Islet of Langerhans (tissue), 1 donor: Measurements from ENCODE around the gene CNTN6.

ENCODE experiments used
- FAIRE-seq: peaks from one replicate; lab custom pipeline; 2011; peaks lifted over from hg19 to GRCh38; lab: Jason Lieb, UNC

CNTN6 gene

GRCh38 chr3:1423566-1424089 lies 330.8 kb downstream of the CNTN6 start:
- FAIRE-seq = no peak

GRCh38 chr3:1439395-1439794 lies 346.6 kb downstream of the CNTN6 start:
- FAIRE-seq = no peak

GRCh38 chr3:1442271-1442670 lies 349.4 kb downstream of the CNTN6 start:
- no peak for FAIRE-seq

- FAIRE-seq = no peak
Observed at GRCh38 chr3:1444195-1444594, 351.4 kb downstream of the CNTN6 start.

GRCh38 chr3:1446531-1446930 lies 353.7 kb downstream of the CNTN6 start:
- no peak for FAIRE-seq

- FAIRE-seq = no peak
Observed at GRCh38 chr3:1447452-1447851, 354.6 kb downstream of the CNTN6 start.

- FAIRE-seq = peak; percentile 62
Observed at GRCh38 chr3:1448443-1448842, 355.6 kb downstream of the CNTN6 start.
